SK-N-SH treated with all-trans-retinoic acid at 6 μM for 48 hours (cell line): ENCODE measurements around the gene RMND5B.

Experiments used
- ATAC-seq: fragments of 200-7000 bp; cut with Tn5 transposase; 3 replicates; pipeline ENCODE4 v1.9.1; 2020; ENCODE audit warnings: mild to moderate bottlenecking, moderate library complexity
- ARNTL ChIP-seq: fragments of 450-650 bp; formaldehyde crosslinking; IDR thresholded peaks from 2 replicates; pipeline ENCODE4 v1.5.0; 2020; ENCODE audit warnings: low read depth, mild to moderate bottlenecking, moderate library complexity, borderline replicate concordance
- BACH2 ChIP-seq: fragments of 250-450 bp; sonication (Bioruptor Pico); IDR thresholded peaks from 2 replicates; pipeline ENCODE4 v1.9.0; 2021; ENCODE audit warnings: mild to moderate bottlenecking, borderline replicate concordance
- CREB5 ChIP-seq: fragments of 250-450 bp; sonication (Bioruptor Pico); IDR thresholded peaks from 2 replicates; pipeline ENCODE4 v1.5.1; 2020; ENCODE audit warnings: low read depth, mild to moderate bottlenecking, moderate library complexity
- CSDC2 ChIP-seq: fragments of 250-450 bp; sonication (Bioruptor Pico); IDR thresholded peaks from 2 replicates; pipeline ENCODE4 v1.5.0; 2020; ENCODE audit warnings: mild to moderate bottlenecking, moderate library complexity
- CSRNP3 ChIP-seq: fragments of 250-450 bp; sonication (Bioruptor Pico); IDR thresholded peaks from 2 replicates; pipeline ENCODE4 v1.5.1; 2021; ENCODE audit warnings: mild to moderate bottlenecking, moderate library complexity
- ESRRG ChIP-seq: fragments of 250-450 bp; sonication (Bioruptor Pico); IDR thresholded peaks from 2 replicates; pipeline ENCODE4 v1.6.1; 2021; ENCODE audit warnings: mild to moderate bottlenecking
- GLIS3 ChIP-seq: fragments of 250-450 bp; sonication (Bioruptor Pico); IDR thresholded peaks from 2 replicates; pipeline ENCODE4 v1.5.0; 2020; ENCODE audit warnings: mild to moderate bottlenecking, moderate library complexity
- ISL1 ChIP-seq: fragments of 250-450 bp; sonication (Bioruptor Pico); IDR thresholded peaks from 2 replicates; pipeline ENCODE4 v2.1.2; 2022; ENCODE audit warnings: mild to moderate bottlenecking, moderate library complexity
- OSR1 ChIP-seq: fragments of 250-450 bp; sonication (Bioruptor Pico); IDR thresholded peaks from 2 replicates; pipeline ENCODE4 v1.8.0; 2022; ENCODE audit warnings: moderate library complexity, mild to moderate bottlenecking, inconsistent platforms
- PATZ1 ChIP-seq: fragments of 250-450 bp; sonication (Bioruptor Pico); IDR thresholded peaks from 2 replicates; pipeline ENCODE4 v1.8.0; 2020; ENCODE audit warnings: mild to moderate bottlenecking, moderate library complexity, borderline replicate concordance
- POU6F1 ChIP-seq: fragments of 250-450 bp; sonication (Bioruptor Pico); IDR thresholded peaks from 2 replicates; pipeline ENCODE4 v1.8.0; 2021; ENCODE audit warnings: low read depth, mild to moderate bottlenecking, moderate library complexity, borderline replicate concordance
- PPARA ChIP-seq: fragments of 250-450 bp; sonication (Bioruptor Pico); IDR thresholded peaks from 2 replicates; pipeline ENCODE4 v1.5.0; 2020; ENCODE audit warnings: mild to moderate bottlenecking, borderline replicate concordance
- RARB ChIP-seq: fragments of 250-450 bp; sonication (Bioruptor Pico); IDR thresholded peaks from 2 replicates; pipeline ENCODE4 v1.8.0; 2021; ENCODE audit warnings: mild to moderate bottlenecking, moderate library complexity
- SNAI2 ChIP-seq: fragments of 250-450 bp; sonication (Bioruptor Pico); IDR thresholded peaks from 2 replicates; pipeline ENCODE4 v1.5.0; 2020; ENCODE audit warnings: mild to moderate bottlenecking, moderate library complexity
- TCF4 ChIP-seq: fragments of 250-450 bp; sonication (Bioruptor Pico); IDR thresholded peaks from 2 replicates; pipeline ENCODE4 v1.8.0; 2021; ENCODE audit warnings: mild to moderate bottlenecking, moderate library complexity, borderline replicate concordance
- TOX ChIP-seq: fragments of 250-450 bp; sonication (Bioruptor Pico); IDR thresholded peaks from 2 replicates; pipeline ENCODE4 v1.8.0; 2021; ENCODE audit warnings: mild to moderate bottlenecking, moderate library complexity, borderline replicate concordance
- TSHZ2 ChIP-seq: fragments of 250-450 bp; sonication (Bioruptor Pico); IDR thresholded peaks from 2 replicates; pipeline ENCODE4 v1.5.0; 2020; ENCODE audit warnings: mild to moderate bottlenecking, moderate library complexity
- ZC3H10 ChIP-seq: fragments of 250-450 bp; sonication (Bioruptor Pico); IDR thresholded peaks from 2 replicates; pipeline ENCODE4 v1.5.1; 2021; ENCODE audit warnings: mild to moderate bottlenecking, moderate library complexity
- ZFP3 ChIP-seq: fragments of 250-450 bp; sonication (Bioruptor Pico); IDR thresholded peaks from 2 replicates; pipeline ENCODE4 v1.5.0; 2020; ENCODE audit warnings: mild to moderate bottlenecking, moderate library complexity
- ZFP30 ChIP-seq: fragments of 450-650 bp; formaldehyde crosslinking; IDR thresholded peaks from 2 replicates; pipeline ENCODE4 v1.5.0; 2022; ENCODE audit warnings: mild to moderate bottlenecking, moderate library complexity
- ZNF565 ChIP-seq: fragments of 450-650 bp; formaldehyde crosslinking; conservative IDR thresholded peaks from 2 replicates; pipeline ENCODE4 v1.5.0; 2020; ENCODE audit warnings: low read depth, mild to moderate bottlenecking, moderate library complexity
- ZNF70 ChIP-seq: fragments of 450-650 bp; formaldehyde crosslinking; IDR thresholded peaks from 2 replicates; pipeline ENCODE4 v1.5.0; 2020; ENCODE audit warnings: mild to moderate bottlenecking, moderate library complexity
- ZNF8 ChIP-seq: fragments of 450-650 bp; formaldehyde crosslinking; IDR thresholded peaks from 2 replicates; pipeline ENCODE4 v1.5.0; 2020; ENCODE audit warnings: mild to moderate bottlenecking, moderate library complexity

The RMND5B gene

GRCh38 chr5:178094345-178094744 is 36.5 kb upstream of the RMND5B start:
- no peak for ATAC-seq
- TF ChIP-seq OSR1 (CRISPR knock-in tag) = no peak
- TF ChIP-seq CSDC2 (CRISPR knock-in tag) = no peak
- TF ChIP-seq ESRRG = no peak
- no peak for TF ChIP-seq RARB (CRISPR knock-in tag)
- no peak for TF ChIP-seq ZNF70 (CRISPR knock-in tag)
- TF ChIP-seq ZFP3 (CRISPR knock-in tag) = no peak
- TF ChIP-seq ISL1 (CRISPR knock-in tag) = no peak
- no peak for TF ChIP-seq ZFP30 (CRISPR knock-in tag)
- no peak for TF ChIP-seq TOX (CRISPR knock-in tag)
- no peak for TF ChIP-seq PPARA (CRISPR knock-in tag)
- TF ChIP-seq CSRNP3 (CRISPR knock-in tag) = no peak
- TF ChIP-seq ZNF565 = no peak
- TF ChIP-seq BACH2 (CRISPR knock-in tag) = no peak
- TF ChIP-seq GLIS3 (CRISPR knock-in tag) = no peak
- no peak for TF ChIP-seq ZNF8

GRCh38 chr5:178098685-178099084 is 32.1 kb upstream of the RMND5B start:
- TF ChIP-seq ZNF70 (CRISPR knock-in tag) = no peak
- TF ChIP-seq RARB (CRISPR knock-in tag) = no peak
- no peak for TF ChIP-seq CSRNP3 (CRISPR knock-in tag)
- TF ChIP-seq ISL1 (CRISPR knock-in tag) = no peak
- TF ChIP-seq BACH2 (CRISPR knock-in tag) = no peak
- TF ChIP-seq ZNF565 = no peak
- ATAC-seq = no peak

GRCh38 chr5:178103612-178104011 is 27.2 kb upstream of the RMND5B start:
- TF ChIP-seq SNAI2 (CRISPR knock-in tag) (no peak), RARB (CRISPR knock-in tag) (no peak), OSR1 (CRISPR knock-in tag) (no peak), CSDC2 (CRISPR knock-in tag) (no peak), ZNF8 (no peak), ZC3H10 (CRISPR knock-in tag) (no peak), PPARA (CRISPR knock-in tag) (no peak), ESRRG (no peak), TCF4 (CRISPR knock-in tag) (no peak), ZFP30 (CRISPR knock-in tag) (no peak), CREB5 (CRISPR knock-in tag) (no peak), ZFP3 (CRISPR knock-in tag) (no peak), CSRNP3 (CRISPR knock-in tag) (no peak), GLIS3 (CRISPR knock-in tag) (no peak), POU6F1 (CRISPR knock-in tag) (no peak), ARNTL (CRISPR knock-in tag) (no peak)
- TF ChIP-seq, all 23 proteins: peak for 0
- ATAC-seq = no peak

GRCh38 chr5:178104492-178104891 is 26.3 kb upstream of the RMND5B start:
- no peak for ATAC-seq
- TF ChIP-seq PATZ1 (CRISPR knock-in tag) = no peak
- no peak for TF ChIP-seq ARNTL (CRISPR knock-in tag)
- no peak for TF ChIP-seq ZNF8
- TF ChIP-seq ISL1 (CRISPR knock-in tag) = no peak
- no peak for TF ChIP-seq ZNF70 (CRISPR knock-in tag)
- no peak for TF ChIP-seq ESRRG
- TF ChIP-seq TSHZ2 = no peak
- TF ChIP-seq OSR1 (CRISPR knock-in tag) = no peak
- TF ChIP-seq ZFP3 (CRISPR knock-in tag) = no peak
- no peak for TF ChIP-seq ZNF565
